ENCODE data around the gene GRIN3A.

DNA sequence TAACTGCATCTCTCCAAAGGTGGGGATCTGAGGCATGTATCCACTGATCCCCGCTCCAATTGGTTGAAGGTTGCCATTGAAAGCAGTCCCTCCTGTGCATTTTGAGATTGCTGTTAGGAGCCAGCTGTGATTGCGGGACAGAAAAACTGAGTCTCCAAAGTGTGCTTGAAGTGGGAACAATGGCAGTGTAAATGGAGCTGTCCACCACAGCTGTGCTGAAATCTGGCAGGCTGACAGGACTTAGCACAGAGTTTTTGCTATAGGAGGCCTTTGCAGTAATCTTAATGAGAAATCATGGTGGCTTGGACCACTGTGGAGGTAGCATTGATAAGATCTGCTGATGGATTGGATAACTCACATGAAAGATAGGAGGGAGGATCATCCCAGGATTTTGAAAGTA, 201.5 kb downstream of the GRIN3A start:
- TF ChIP-seq, protein P1, sequence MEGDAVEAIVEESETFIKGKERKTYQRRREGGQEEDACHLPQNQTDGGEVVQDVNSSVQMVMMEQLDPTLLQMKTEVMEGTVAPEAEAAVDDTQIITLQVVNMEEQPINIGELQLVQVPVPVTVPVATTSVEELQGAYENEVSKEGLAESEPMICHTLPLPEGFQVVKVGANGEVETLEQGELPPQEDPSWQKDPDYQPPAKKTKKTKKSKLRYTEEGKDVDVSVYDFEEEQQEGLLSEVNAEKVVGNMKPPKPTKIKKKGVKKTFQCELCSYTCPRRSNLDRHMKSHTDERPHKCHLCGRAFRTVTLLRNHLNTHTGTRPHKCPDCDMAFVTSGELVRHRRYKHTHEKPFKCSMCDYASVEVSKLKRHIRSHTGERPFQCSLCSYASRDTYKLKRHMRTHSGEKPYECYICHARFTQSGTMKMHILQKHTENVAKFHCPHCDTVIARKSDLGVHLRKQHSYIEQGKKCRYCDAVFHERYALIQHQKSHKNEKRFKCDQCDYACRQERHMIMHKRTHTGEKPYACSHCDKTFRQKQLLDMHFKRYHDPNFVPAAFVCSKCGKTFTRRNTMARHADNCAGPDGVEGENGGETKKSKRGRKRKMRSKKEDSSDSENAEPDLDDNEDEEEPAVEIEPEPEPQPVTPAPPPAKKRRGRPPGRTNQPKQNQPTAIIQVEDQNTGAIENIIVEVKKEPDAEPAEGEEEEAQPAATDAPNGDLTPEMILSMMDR (IDR thresholded peaks at IDR 0.05) = no peak
- no peak for TF ChIP-seq EZH2 (IDR thresholded peaks at IDR 0.05)
